Nephron (organoid): ENCODE results near the gene GFOD1.

Source experiments
- H3K27ac Mint-ChIP-seq, 3 experiments: 2 replicates each; pipeline ENCODE4 v1.8.0; 2020; ENCODE audit warnings: mixed read lengths in 3 of 3, mild to moderate bottlenecking in 2 of 3, moderate library complexity in 1 of 3
- H3K27me3 Mint-ChIP-seq: 2 replicates; pipeline ENCODE4 v1.8.0; 2021; ENCODE audit warnings: low read depth, mild to moderate bottlenecking, moderate library complexity, mixed read lengths
- H3K36me3 Mint-ChIP-seq: 2 replicates; pipeline ENCODE4 v1.8.0; 2020; ENCODE audit warnings: low read depth, mixed read lengths
- H3K4me1 Mint-ChIP-seq: 2 replicates; pipeline ENCODE4 v1.8.0; 2020; ENCODE audit warnings: mixed read lengths
- H3K4me3 Mint-ChIP-seq, 3 experiments: 2 replicates each; pipeline ENCODE4 v1.8.0; 2020; ENCODE audit warnings: mild to moderate bottlenecking in 3 of 3, mixed read lengths in 3 of 3, moderate library complexity in 2 of 3
- H3K9me3 Mint-ChIP-seq: 2 replicates; pipeline ENCODE4 v1.8.0; 2020; ENCODE audit warnings: mixed read lengths
- TF ChIP-seq, protein P1 (sequence below), 3 experiments: fragments of 200-600 bp; sonication (generic); IDR thresholded peaks; one replicate each; pipeline ENCODE4 v1.5.0; 2021; ENCODE audit warnings: antibody characterized with exemption in 3 of 3; ENCODE audit not compliant: unreplicated experiment in 3 of 3

GFOD1 gene

DNA sequence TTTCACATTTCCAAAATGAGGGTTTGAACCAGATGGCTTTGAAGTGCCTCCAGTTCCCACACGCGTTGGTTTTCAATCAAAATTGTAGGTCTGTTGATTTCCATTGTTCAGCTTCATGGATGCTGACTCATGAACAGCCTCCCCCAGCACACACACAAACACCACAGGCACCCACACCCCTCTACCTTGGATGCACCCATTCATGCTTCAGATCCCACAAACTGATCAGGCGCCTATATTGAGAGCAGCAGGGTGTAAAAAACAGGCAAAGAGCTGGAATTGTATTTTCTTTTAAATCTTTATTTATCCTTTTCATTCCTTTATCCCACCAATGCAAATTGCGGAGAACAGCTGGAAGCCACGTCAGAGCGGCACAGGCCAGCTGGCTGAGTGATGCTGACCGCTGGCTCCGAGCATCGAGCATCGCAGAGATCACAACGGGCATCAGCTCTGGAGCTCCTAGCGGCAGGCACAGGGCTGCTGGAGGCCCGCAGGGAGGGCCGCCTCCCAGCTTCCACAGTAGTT lies 129.8 kb downstream of the GFOD1 start:
- Mint-ChIP-seq H3K27ac (peak overlapping the region in 2 of 3 experiments; percentile 43 to 66), H3K4me3 (no peak overlapping the region), H3K36me3 (no peaks in the 10 kb centered on the region), H3K9me3 (no peaks in the 10 kb centered on the region), H3K27me3 (peaks cover 3% of the 10 kb centered on the region), H3K4me1 (peaks cover 43% of the 10 kb centered on the region)
- TF ChIP-seq, protein P1, sequence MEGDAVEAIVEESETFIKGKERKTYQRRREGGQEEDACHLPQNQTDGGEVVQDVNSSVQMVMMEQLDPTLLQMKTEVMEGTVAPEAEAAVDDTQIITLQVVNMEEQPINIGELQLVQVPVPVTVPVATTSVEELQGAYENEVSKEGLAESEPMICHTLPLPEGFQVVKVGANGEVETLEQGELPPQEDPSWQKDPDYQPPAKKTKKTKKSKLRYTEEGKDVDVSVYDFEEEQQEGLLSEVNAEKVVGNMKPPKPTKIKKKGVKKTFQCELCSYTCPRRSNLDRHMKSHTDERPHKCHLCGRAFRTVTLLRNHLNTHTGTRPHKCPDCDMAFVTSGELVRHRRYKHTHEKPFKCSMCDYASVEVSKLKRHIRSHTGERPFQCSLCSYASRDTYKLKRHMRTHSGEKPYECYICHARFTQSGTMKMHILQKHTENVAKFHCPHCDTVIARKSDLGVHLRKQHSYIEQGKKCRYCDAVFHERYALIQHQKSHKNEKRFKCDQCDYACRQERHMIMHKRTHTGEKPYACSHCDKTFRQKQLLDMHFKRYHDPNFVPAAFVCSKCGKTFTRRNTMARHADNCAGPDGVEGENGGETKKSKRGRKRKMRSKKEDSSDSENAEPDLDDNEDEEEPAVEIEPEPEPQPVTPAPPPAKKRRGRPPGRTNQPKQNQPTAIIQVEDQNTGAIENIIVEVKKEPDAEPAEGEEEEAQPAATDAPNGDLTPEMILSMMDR (IDR thresholded peaks at IDR 0.05; ENCODE audit: unreplicated experiment in 3 of 3), result no peak

DNA sequence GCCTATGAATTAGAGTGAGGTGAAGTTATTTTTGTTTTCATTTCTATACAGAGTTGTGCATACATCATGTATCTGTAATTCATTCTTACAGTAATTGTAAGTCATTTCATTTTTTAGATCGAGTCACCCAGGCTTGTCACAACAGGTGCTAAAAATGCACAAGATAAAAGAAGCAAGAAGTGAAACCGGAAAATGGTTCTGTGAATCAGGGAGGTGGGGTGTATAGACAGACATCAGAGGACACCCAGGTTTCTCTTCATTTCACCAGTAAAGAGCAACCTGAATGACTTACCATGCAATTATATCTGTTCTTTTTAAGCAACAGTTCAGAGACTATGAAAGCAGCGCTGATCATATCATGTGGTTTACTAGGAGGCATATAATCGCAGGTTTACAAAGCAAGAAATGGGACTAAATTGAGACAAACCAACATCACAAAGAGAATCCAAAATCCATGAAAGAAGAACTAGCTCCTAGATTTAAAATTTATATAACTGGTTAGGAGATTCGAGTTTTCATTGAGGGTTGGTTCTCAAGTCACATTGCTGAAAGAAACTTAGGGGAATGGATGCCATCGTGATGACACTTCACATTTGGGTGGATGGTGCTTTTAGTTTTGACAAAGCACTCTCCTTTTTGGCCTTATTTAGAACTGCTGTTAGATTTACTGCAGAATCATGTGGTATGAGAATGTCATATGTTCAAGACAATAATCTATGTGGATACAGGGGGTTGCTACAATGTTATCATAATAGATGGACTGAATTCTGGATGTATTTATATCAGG lies 131.2 kb downstream of the GFOD1 start:
- Mint-ChIP-seq H3K36me3 (no peaks in the 10 kb centered on the region), H3K9me3 (no peaks in the 10 kb centered on the region), H3K27me3 (peaks cover 3% of the 10 kb centered on the region), H3K27ac (peak overlapping the region; percentile 34 to 82 (median 36)), H3K4me3 (no peak overlapping the region), H3K4me1 (peaks cover 48% of the 10 kb centered on the region)
- TF ChIP-seq, protein P1 (IDR thresholded peaks at IDR 0.05; ENCODE audit: unreplicated experiment in 3 of 3), result no peak

DNA sequence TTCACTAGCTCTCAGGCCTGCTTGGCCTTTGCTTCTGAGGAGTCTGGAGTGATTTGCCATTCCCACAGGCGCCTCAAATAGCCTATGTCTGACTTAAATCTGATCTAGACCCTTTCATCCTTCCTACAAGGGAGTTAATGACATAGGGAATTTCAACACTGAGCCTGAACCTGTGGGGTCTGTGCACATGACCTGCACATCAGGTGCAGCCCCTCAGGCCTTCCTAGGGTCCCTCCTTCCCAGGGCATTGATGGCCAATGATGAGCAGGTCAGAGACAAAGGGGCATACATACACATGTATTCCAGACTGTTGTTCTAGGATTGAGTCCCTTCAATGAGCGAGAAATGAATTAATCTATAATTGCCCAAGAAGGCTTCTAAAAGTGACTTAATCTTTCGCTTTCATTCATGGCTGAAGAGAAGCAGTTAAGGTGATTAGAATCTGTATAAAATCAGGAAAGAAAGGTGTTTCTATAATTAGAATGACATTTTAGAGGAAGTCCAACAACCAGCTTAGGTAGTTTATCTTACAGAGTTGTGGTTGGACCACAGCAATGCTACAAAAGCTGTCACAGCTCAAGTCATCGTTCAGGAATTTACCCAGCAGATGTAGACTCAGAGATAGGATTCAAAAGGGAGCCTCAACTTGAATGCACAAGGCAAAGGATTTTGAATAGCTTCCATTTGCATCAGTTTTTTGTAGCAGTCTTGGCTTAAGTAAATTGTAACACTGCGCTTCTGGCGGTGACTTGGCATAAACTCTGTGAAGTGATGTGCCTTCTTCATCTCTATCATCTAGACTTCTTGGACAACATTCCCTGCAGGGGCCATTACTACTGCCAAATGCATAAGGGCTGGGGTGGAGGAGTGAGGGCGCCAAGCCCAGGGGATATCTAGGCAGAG lies 132.1 kb downstream of the GFOD1 start:
- no peak overlapping the region for H3K4me3 Mint-ChIP-seq
- H3K4me1 Mint-ChIP-seq, result peaks cover 57% of the 10 kb centered on the region
- H3K27me3 Mint-ChIP-seq, result peaks cover 3% of the 10 kb centered on the region
- peak overlapping the region; percentile 72 to 93 (median 82) for H3K27ac Mint-ChIP-seq
- TF ChIP-seq, protein P1 (IDR thresholded peaks at IDR 0.05; ENCODE audit: unreplicated experiment in 3 of 3), result no peak
- H3K9me3 Mint-ChIP-seq, result no peaks in the 10 kb centered on the region
- no peaks in the 10 kb centered on the region for H3K36me3 Mint-ChIP-seq

DNA sequence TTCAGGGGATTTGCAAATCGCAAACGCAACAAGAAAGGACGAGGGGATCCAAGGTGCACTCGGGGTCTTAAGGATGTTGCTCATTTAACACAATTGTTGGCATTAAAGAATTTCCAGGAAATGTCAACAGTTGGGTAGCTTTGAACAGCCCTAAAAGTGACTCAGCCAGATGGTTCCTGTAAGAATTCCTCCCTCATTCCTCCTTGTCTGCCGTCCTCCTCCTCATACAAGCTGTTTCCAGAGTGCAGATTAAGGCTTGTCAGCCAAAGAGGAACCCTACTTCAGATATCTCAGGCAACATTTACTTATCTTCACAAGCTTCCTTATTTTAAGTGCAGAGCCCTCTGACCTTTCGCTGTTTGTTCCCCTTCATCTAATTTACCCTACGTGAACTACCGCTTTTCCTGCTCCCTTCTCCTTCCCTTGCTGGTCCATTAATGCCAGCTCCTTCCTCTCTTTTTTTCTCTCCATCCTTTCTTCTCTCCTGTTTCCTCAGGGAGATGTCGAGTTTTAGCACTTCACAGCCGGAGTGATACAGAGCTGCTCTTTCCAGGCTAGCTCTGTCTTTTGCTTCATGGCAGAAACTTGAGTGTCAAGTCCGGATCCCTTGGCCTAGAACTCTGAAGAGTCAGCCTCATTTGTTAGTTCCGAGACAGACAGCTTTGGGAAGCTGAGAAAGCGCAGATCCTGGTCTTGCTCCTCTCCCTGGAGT lies 132.9 kb downstream of the GFOD1 start:
- Mint-ChIP-seq H3K9me3 (no peaks in the 10 kb centered on the region), H3K4me3 (no peak overlapping the region), H3K27ac (peak overlapping the region; percentile 72 to 93 (median 82)), H3K36me3 (no peaks in the 10 kb centered on the region), H3K27me3 (peaks cover 3% of the 10 kb centered on the region), H3K4me1 (peaks cover 58% of the 10 kb centered on the region)
- TF ChIP-seq, protein P1 (IDR thresholded peaks at IDR 0.05; ENCODE audit: unreplicated experiment in 3 of 3), result no peak

DNA sequence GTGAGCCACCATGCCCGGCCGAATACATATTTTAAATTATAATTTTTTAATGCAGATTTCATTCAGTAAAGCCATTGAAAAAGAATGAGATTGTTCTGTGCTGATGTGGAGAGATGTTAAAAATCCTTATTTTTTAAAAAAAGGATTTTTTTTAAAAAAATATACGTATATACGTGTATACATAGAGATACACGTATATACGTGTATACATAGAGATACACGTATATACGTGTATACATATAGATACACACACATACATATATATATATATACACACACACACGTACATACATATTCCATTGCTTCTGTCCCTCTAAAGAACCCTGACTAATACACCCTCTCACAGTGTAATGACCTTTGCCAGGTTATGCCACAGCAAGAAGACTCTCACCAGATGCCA lies 135.2 kb downstream of the GFOD1 start:
- Mint-ChIP-seq H3K27ac (no peak overlapping the region), H3K36me3 (no peaks in the 10 kb centered on the region), H3K27me3 (peaks cover 3% of the 10 kb centered on the region), H3K4me3 (no peak overlapping the region), H3K4me1 (peaks cover 51% of the 10 kb centered on the region), H3K9me3 (no peaks in the 10 kb centered on the region)
- TF ChIP-seq, protein P1 (IDR thresholded peaks at IDR 0.05; ENCODE audit: unreplicated experiment in 3 of 3), result no peak
